HG02870 (cell line): ENCODE results near the gene CLCA2.

Source experiments
- ATAC-seq: cut with Tn5 transposase; IDR thresholded peaks from one replicate; pipeline ENCODE4 v1.9.1; 2021; ENCODE audit warnings: mild to moderate bottlenecking, moderate library complexity; ENCODE audit not compliant: unreplicated experiment

The CLCA2 gene

DNA sequence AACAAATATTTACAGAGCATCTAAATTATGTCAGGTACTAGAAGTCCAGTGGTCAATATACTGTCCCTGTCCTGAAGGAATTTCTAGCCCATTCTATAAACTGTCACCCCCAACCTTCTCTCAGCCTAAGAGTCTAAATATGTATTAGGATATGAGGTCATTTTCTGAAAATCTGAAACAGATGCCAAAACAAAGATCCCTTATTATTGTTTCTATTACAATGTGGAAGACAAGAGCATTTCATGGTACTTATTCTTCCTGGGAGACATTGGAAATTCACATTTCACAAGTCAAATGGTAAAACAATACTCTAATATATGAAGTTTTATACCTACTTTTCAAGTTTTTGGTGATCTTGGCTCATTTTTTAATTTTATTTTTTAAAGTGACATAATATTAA is 47.3 kb downstream of the CLCA2 start:
- no peak for ATAC-seq

DNA sequence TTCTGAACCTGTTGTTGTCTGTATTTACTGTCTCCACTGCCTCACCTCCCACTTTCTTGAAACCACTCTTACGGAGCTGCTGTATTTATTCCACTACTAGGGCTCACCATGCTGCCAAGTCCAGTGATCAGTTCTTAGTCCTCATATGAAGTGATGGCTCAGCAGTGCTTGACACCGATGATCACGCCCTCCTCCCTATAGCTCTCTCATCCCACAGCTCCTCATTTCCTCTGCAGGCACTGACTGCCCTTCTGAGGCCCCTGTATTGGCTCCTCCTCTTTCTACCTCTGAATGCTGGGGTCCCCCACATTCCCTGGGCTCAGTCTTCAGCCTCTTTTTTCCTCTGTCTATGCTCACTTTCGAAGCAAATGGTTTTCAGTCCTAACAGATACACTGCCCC is 48.2 kb downstream of the CLCA2 start:
- no peak for ATAC-seq

DNA sequence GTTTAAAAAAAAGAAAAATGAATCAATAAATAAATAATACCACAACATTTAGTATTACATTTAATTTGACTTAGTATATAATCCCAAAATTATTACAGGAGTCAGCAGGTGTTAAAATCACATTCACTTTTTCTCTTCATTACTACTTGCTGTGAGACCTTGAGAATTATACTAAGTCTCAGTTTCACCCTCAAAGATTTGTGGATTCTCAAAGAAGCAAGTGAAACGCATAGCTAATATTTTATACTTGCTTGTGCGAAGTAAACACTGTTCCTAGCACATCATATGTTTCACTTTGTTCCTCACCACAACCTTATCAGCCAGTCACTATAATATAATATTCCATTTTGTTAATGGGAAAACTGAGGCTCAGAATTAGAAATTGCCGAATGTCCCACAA is 48.8 kb downstream of the CLCA2 start:
- peak; percentile 63 for ATAC-seq

DNA sequence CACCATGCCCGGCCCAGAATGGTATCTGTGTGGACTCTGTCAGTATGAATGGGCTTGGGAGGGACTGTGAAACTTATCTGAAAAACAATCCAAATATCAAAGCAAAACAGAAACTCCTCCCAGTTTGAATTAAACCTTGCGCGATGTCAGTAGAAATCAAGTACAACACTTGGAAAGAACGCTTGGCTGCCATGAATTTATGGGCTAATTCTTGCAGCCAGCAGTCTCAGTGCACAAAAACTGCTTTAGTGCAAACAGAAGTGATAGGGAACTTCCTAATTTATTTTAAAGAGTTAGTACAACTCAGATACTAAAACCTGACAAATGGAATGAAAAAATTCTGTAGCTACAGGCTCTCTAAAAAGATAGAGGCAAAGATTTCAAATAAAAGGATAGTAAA is 53.3 kb downstream of the CLCA2 start:
- no peak for ATAC-seq

DNA sequence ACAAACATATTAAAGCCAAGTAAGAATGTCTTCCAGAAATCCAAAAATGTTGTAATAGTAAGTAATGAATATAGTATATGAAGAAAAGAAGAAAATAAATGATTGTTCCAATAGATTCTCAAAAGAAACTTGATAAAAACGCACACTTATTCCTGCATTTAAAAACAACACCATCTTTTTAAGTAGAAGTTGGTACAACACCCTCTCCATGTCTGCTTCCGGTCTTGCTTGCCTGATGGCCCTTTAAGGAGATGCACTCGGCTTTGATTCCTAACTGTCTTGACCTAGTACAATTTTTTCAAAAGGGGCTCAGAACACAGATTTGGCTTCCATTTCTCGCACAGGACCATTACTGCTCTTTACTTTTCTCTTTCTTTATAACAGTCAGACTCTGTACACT is 53.7 kb downstream of the CLCA2 start:
- no peak for ATAC-seq

DNA sequence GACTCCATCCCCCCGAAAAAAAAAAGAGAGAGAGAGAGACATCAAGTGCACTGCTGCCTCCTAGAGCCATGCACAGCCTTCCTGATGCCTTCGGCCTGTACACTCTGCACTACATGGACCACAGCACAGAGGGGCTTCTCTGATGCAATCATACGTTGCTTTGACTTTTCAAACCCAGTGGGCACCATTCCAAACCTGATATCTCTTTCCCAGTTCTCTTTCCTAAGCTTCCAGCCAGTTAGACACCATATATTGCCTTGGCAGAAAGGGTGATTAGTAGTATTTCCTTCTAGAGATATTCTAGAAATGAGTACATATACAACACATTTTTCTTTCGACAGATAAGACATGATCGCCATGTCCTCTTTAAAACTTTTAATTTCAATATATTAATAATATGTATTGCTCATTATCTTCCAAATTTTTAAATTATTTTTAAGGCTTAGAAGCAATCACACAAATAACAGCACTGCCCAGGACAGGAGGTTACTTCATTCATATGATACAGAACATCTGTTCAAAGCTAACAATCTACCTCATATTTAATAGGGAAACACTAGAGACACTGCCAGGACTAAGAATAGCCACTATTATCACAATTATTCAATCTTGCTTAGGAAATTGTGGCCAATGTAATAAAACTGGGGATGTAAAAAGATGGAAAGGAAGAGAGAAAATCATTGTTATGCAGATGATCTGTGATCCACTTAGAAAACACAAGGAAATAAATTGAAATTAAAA is 54.6 kb downstream of the CLCA2 start:
- ATAC-seq = no peak

DNA sequence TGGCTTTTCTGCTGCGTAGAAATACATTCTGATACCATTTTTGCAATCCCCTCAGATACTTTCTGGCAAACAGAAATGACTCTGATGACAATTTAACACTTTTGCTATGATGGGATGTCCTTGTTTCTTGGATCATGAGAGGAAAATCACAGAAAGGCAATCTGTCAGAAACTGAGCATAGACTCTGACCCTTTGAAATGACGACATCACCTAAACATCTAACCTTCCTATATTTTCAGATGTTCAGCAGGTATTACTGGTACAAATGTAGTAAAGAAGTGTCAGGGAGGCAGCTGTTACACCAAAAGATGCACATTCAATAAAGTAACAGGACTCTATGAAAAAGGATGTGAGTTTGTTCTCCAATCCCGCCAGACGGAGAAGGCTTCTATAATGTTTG is 58.0 kb downstream of the CLCA2 start:
- ATAC-seq = no peak

DNA sequence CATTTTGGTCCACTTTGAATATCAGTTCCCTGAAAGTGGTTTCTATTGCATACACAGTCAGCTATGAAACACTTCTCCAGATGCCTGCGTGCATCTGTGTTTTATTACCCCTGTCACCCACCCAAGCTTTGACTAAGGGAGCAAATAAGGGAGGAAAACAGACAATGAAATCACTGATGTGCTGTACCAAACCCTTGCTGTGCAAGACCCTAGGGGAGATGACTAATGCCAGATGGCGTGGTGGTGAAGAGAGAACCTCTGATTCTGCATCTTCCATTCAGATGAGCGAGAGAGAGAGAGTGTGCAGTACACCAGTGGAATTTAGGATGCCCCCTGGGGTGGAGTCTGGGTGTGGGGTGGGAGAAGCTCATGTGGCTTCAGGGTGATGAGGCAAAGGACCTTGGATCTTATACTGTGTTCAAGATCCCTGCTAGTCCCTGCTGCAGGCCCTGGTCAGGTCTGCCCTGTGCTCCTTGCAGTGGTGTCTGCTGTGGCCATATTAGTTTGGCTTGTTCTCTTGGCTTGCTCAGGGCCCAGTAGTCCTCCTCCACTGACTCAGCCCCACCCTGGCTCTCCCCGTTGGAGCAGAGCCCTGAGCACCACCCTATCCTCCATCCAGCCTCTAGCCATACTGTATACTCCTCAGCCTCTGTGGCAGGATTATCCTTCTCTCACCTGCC is 63.3 kb downstream of the CLCA2 start:
- no peak for ATAC-seq

DNA sequence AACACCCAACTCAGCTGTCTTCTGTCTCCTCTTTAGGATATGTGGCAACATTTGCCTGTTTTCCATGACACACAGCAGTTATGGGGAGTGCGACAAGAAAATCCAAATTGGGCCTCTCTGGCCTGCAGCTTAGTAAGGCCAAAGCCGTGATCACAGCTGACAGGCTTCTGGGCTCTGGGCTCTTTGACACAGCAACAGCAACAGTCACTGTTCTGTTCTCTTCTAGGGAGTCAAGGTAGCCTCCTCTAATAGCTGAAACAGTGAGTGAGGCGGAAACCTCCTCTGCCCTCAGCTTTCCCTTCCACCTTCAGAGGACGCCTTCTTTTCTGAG is 63.8 kb downstream of the CLCA2 start:
- no peak for ATAC-seq

DNA sequence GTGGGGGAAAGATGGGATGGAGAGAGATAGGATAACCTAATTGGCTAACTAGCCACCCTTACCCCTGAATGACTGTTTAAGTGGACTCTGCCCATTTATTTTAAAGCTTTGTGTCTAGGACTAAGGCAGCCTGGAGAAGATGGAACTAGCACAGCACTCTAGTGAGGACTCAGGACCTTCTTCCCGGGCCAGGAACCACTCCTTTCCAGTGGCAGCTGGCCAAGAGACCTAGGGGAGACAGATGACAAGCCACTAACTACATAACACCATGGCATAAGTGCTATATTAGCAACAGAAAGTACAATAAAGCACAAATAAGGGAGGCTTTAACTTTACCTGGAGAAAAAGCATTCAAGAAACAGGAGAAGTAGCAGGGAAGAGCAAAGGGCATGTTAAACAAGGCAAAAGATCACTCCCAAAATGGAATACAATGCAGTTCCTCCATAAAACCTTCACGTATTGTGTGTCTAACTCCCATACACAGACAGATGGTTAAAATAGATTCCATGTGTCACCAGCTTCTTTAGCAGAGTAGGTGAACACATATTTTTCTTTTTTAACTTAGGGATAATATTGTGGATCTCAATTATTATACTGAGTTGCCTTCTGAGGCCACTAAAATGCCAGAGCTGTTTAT is 65.4 kb downstream of the CLCA2 start:
- ATAC-seq = no peak

DNA sequence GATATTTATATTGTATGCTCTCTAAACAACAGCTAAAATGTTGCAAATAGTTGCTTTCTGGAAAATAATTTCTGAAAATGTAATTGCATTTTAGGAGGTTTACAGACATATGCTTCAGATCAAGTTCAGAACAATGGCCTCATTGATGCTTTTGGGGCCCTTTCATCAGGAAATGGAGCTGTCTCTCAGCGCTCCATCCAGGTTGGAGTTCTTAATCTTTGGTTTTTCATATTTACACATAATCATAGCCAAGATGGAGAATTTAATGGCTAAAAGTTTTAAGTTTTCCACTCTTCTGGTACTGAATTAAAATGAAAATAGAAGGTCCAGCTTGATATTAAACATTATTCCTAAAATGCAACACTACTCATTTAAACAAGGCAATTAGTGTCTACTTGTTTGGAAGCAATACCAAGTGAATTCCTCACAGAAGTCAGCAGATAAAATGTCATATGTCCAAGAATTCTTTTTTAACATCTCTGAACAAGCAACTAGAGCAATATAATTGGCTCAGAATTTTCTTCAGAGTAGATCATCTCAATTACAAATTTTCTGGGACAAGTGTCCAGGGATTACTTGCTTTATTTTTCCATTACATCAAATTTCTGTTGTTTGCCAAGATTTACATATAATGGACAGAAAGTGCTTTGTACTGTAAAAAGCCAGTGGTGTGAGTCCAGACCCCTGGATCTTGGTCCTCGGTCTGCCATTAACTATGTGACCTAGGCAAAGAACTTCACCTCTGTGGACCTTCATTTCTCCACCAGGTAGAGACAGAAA is 67.4 kb downstream of the CLCA2 start:
- no peak for ATAC-seq

DNA sequence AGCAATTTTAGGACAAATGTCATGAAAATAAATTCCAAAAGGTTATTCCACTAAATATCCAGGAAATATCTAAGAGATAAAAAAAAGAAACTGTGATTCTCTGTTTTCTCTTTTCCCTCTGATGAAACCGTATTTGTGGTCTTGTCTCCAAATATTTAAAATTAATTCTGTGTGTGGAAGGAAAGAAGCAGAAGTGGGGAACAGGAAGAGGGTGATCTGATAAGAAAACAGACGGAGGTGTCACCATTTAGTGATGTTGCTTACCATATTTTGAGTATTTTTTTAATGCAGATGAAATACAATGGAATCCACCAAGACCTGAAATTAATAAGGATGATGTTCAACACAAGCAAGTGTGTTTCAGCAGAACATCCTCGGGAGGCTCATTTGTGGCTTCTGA is 74.3 kb downstream of the CLCA2 start:
- no peak for ATAC-seq

DNA sequence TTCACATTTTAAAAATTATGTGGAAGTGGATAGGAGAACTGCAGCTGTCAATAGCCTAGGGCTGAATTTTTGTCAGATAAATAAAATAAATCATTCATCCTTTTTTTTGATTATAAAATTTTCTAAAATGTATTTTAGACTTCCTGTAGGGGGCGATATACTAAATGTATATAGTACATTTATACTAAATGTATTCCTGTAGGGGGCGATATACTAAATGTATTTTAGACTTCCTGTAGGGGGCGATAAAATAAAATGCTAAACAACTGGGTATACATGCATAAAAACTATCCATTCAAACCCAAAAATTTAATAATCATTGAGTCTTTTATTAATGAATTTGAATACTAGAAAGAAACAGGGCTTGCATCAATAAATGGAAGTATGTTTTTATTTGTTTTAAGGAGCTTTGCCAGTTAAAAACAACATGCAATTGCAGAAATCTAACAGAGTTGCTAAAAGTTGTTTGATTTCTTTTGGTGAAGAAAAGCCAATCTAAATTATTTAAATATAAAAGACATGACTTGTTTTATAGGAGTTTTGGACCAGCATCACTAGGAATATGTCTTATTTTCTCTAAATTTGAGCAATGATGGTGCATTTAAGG is 76.1 kb downstream of the CLCA2 start:
- ATAC-seq = no peak

DNA sequence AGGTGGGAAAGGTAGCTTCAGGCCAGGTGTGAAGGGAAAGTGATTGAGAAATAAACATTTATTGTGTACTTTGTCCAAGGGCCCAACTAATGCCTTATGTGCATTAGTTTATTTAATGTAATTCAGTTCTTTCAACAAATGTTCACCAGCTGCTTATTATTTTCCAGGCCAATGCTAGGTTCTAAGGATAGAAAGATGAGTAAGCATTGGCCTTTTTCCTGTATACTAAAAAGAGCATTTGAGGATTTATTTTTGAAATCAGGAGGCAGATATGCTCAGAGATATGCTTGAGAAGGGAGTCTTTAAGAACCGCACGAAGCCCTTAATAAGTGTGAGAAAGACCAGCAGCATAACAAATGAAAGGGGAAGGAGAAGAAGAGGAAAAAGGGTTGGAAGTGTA is 76.7 kb downstream of the CLCA2 start:
- ATAC-seq = no peak

DNA sequence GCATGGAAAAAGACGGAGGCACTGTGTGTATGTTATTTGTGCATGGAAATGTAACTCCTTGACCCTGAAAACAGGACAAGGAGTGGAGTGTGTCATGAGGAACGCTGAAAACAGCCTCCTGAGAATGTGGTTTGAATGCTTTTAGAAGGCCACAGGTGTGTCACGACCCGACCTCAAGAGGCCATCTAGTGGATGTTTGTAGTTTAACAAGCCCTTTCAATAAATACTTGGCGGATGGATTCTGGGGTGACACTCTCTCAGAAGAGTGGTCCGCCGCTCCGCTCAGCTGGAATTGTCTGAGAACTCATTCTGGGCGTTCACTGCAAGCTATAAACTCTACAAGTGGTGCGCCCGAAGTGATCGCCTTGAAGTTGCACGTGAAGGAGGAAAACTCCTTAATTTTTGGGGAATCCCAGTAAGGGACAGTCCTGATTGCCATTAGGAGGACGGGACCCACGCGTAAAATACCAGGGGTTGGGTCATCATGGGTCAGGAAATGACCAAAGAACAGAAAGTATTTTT is 78.2 kb downstream of the CLCA2 start:
- peak; percentile 69 for ATAC-seq

DNA sequence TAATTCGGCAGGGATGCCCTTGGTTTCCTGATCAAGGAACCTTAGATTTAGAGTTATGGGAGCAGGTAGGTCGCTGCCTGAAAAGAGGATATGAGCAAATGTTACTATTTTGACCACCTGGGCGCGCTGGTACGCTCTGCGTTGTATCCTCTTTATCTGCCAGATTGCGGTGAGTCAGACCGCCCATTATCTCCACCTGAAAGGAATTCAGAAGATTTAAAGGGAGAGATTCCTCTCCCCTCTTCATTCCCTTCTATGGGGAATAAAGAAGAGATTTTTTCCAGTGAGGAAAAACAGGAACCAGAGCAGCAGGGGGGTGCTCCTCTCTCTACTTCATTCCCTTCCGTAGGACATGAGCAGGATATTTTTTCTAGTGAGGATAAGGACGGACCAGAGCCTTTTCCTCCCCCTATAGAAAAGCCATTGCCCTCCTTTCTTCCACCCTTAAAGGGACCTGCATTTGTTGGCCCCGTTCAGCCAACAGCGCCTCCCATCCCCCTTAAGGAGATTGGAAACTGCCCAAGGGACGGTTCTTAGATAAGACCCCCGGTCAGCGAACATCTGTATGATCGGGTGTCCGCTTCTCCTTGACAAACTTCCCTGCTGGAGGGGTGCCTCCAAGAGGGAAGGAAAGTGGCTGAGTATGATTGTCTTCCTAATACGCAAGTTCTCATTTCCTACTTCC is 78.9 kb downstream of the CLCA2 start:
- ATAC-seq = no peak

DNA sequence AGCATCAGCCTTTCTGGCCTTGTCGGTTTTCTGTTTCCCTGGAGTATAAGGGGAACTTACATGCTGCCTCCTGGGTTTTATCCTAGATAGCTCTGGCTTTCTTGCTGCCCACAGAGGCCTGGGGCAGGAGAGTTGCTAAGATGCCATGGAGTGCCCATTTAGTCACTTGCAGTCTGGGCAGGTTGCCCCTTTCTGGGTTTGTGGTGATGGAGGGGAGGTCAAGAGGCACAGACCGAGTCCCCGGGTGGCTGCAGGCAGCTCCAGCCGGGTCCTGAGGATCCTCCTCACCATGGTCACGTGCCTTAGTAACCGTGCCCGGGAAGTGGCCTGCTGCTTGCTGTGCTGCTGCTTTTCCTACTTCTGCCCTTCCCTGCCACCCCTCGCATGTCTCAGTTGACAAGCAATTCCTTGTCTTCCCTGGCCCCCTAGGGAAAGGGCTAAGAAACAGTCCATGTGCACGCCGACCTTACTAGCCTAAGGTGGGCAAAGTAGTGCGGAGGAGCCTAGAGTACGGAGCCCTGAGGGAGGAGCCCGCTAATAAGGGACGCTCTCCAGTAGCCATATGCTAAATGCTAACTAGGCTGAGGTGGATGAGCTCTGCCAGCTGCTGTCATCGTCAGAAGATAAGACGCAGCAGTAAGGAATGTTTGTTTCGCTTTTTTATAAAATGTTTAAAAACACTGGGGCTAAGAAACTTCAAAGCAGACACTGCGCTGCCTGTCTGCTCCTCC is 79.6 kb downstream of the CLCA2 start:
- ATAC-seq = no peak

DNA sequence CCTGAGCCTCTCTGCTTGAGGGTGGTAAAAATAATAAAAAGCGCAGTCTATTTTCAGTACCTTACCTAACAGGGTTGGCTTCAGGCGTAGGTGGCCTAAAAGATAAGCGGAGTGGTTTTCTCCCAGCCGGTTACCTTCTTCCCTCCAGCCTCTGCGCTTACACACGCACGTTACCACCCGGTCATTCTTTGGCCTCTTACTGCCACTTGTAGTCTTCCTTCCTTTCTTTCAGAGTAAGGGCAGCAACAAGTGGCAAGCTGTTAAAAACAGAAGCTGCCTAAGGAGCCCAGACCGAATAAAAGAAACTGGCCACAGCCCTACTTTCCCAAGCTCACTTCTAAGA is 80.1 kb downstream of the CLCA2 start:
- ATAC-seq = no peak

DNA sequence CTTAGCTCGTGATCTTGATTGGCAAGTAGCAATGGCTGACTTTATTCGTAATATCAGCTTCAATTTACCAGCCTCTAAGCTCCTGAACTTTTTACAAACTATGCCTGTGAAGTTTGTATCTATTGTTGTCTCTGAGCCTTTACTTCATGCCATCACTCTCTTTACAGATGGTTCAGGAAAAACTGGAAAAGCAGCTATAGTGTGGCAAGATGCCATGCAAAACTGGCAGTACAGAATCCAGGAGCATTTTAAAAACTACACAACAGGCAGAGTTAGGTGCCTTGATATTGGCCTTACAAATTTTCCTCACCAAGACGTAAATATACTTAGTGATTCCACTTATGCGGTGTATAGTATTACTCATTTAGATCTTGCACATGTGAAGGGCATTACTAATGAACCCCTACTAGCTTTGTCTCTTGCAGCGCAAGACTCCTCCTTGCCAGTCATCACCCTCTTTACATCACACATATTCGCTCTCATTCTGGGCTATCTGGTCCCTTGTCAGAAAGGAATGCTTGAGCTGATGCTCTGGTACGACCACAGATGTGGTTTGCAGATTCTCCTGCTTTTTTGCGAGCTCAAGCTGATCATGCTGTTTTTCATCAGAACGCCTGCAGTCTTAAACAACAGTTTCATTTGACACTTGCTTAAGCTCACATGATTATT is 81.1 kb downstream of the CLCA2 start:
- ATAC-seq = no peak
